SK-N-SH treated with all-trans-retinoic acid at 6 μM for 48 hours (cell line): ENCODE results near the gene FAM25A.
"Not testable (repeated sequence)": the region's sequence is repeated elsewhere in the genome, so short reads cannot be mapped to it uniquely, and the experiment has no call there.

Experiments used
- ARNTL ChIP-seq: fragments of 450-650 bp; formaldehyde crosslinking; IDR thresholded peaks from 2 replicates; pipeline ENCODE4 v1.5.0; 2020; ENCODE audit warnings: low read depth, mild to moderate bottlenecking, moderate library complexity, borderline replicate concordance
- ISL1 ChIP-seq: fragments of 250-450 bp; sonication (Bioruptor Pico); IDR thresholded peaks from 2 replicates; pipeline ENCODE4 v2.1.2; 2022; ENCODE audit warnings: mild to moderate bottlenecking, moderate library complexity
- ZFP3 ChIP-seq: fragments of 250-450 bp; sonication (Bioruptor Pico); IDR thresholded peaks from 2 replicates; pipeline ENCODE4 v1.5.0; 2020; ENCODE audit warnings: mild to moderate bottlenecking, moderate library complexity
- TF ChIP-seq, protein P1 (sequence below): fragments of 250-450 bp; sonication (Bioruptor Pico); IDR thresholded peaks from 2 replicates; pipeline ENCODE4 v1.8.0; 2020; ENCODE audit warnings: mild to moderate bottlenecking, moderate library complexity, borderline replicate concordance

DNA sequence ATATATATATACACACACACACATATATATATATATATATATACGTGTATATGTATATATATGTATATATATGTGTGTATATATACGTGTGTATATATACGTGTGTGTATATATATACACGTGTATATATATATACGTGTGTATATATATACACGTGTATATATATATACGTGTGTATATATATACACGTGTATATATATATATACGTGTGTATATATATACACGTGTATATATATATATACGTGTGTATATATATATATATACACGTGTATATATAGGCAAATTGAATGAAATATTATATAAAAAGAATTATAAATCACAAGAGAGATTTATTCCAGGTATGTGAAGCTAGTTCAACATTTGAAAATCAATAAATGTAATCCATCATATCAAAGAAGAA lies 28.7 kb upstream of the FAM25A start:
- TF ChIP-seq, protein P1, sequence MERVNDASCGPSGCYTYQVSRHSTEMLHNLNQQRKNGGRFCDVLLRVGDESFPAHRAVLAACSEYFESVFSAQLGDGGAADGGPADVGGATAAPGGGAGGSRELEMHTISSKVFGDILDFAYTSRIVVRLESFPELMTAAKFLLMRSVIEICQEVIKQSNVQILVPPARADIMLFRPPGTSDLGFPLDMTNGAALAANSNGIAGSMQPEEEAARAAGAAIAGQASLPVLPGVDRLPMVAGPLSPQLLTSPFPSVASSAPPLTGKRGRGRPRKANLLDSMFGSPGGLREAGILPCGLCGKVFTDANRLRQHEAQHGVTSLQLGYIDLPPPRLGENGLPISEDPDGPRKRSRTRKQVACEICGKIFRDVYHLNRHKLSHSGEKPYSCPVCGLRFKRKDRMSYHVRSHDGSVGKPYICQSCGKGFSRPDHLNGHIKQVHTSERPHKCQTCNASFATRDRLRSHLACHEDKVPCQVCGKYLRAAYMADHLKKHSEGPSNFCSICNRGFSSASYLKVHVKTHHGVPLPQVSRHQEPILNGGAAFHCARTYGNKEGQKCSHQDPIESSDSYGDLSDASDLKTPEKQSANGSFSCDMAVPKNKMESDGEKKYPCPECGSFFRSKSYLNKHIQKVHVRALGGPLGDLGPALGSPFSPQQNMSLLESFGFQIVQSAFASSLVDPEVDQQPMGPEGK: not testable (repeated sequence)
- not testable (repeated sequence) for TF ChIP-seq ISL1, ARNTL, ZFP3 (CRISPR knock-in tag)
